Effector CD8-positive, alpha-beta T cell (primary cell): Measurements from ENCODE around the gene KRTAP1-1.
"Not testable (repeated sequence)": the region's sequence is repeated elsewhere in the genome, so short reads cannot be mapped to it uniquely, and the experiment has no call there.

Experiments used
- DNase-seq: peaks from one replicate; lab custom pipeline; 2025; lab: John Stamatoyannopoulos, UW
- total RNA-seq, 4 experiments: gene quantifications; one replicate each; lab custom pipeline; 2026; lab: John Stamatoyannopoulos, UW

KRTAP1-1 gene
- 0 reads per million in 4 experiments for total RNA-seq

GRCh38 chr17:41040783-41041571, at the start of gene KRTAP1-1:
KRTAP1-1 (minus strand) TSS chr17:41041450; CDS start chr17:41041397, 53 bp downstream.
- DNase-seq, result not testable (repeated sequence)

- not testable (repeated sequence) for DNase-seq
Measured at GRCh38 chr17:41088760-41089352, 47.6 kb upstream of the KRTAP1-1 start.

DNA sequence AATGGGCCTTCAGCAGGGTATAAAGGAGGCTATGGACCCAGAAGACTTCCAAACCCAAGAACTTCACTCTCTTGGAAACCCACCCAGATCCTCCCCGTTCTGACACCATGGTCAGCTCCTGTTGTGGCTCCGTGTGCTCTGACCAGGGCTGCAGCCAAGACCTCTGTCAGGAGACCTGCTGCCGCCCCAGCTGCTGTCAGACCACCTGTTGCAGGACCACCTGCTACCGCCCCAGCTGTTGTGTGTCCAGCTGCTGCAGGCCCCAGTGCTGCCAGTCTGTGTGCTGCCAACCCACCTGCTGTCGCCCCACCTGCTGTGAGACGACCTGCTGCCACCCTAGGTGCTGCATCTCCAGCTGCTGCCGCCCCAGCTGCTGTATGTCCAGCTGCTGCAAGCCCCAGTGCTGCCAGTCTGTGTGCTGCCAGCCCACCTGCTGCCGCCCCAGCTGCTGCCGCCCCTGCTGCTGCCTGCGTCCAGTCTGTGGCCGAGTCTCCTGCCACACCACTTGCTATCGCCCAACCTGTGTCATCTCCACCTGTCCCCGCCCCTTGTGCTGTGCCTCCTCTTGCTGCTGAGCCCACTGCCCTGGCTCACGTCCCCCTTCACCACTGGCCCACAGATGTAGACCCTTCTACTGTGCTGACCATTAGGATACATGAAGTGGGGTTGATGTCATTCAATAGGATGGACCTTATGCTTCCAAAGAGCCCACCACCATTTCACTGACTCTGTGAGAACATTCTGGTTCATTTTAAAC, 43.0 kb upstream of the KRTAP1-1 start, which contains the start of gene KRTAP4-7:
KRTAP4-7 (plus strand) TSS at position 51 of the 757 bp plus-strand sequence; CDS start at position 108, 57 bp downstream.
- not testable (repeated sequence) for DNase-seq

DNA sequence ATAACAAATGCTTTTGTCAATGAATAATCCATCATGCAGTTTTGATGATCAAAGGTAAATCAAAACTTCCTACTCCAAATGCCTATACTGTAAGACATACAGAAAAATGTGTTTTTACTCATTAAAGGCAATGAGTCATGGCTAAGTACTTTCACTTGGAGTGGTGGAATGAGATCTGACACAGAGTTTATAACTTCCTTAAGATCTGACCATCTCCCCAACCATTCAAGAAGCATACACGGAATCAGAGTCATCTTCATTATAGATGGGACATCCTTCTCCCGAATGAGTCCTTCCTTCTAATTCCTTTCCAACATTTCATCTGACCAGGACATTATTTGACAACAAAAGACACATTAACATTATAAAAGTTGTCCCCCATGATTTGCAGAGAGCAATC, 42.2 kb upstream of the KRTAP1-1 start:
- not testable (repeated sequence) for DNase-seq

- DNase-seq, result no peak
Measured at GRCh38 chr17:41082626-41083025, 41.4 kb upstream of the KRTAP1-1 start.

DNA sequence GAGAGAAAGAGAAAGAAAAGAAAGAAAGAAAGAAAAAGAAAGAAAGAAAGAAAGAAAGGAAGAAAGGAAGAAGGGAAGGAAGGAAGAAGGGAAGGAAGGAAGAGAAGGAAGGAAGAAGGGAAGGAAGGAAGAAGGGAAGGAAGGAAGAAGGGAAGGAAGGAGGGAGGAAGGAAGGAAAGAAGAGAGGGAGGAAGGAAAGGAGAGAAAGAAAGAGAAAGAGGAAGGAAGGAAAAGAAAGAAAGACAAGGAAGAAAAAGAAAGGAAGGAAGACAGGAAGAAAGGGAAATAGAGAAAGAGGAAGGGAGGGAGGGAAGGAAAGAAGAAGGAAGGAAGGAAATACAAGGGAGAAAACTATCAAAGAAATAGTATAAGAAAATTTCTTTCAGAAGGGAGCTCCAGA, 35.5 kb upstream of the KRTAP1-1 start:
- no peak for DNase-seq

DNA sequence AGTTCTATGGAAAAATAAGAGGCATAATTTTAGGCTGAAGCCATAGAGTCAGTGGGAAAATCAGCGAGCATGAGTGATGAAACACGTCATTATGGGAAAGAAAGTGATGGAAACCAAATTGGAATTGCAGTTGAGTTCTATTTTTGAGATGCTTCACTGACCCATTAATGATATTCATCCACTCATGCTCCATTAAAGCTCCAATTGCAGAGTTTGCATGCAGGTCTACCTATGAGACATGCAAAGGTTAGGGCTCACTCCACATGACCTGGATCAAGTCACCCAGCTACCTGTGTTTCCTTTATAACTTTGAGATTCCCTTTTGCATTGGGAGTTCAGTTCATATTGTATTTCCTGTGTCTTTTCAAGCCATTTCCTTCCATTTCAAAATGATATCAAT, 32.4 kb upstream of the KRTAP1-1 start:
- DNase-seq, result no peak

- DNase-seq, result no peak
Measured at GRCh38 chr17:41071606-41072360, 30.5 kb upstream of the KRTAP1-1 start.

DNA sequence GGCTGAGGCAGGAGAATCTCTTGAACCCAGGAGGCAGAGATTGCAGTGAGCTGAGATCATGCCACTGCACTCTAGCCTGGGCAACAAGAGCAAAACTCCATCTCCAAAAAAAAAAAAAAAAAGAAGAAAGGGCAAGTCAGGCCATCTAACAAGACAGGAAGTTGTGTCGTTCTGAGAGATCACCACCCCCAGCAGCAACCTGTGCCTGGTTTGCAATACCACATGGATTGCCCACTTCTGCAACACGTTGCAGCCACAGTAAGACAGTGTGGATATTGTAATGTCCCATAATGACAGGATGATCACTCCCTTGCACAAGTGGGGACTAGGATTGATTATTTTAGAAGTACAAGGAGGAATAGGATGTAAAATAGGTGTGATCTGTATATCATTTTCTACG, 27.8 kb upstream of the KRTAP1-1 start:
- DNase-seq, result no peak

GRCh38 chr17:41067281-41067680, 26.0 kb upstream of the KRTAP1-1 start:
- DNase-seq, result no peak

DNA sequence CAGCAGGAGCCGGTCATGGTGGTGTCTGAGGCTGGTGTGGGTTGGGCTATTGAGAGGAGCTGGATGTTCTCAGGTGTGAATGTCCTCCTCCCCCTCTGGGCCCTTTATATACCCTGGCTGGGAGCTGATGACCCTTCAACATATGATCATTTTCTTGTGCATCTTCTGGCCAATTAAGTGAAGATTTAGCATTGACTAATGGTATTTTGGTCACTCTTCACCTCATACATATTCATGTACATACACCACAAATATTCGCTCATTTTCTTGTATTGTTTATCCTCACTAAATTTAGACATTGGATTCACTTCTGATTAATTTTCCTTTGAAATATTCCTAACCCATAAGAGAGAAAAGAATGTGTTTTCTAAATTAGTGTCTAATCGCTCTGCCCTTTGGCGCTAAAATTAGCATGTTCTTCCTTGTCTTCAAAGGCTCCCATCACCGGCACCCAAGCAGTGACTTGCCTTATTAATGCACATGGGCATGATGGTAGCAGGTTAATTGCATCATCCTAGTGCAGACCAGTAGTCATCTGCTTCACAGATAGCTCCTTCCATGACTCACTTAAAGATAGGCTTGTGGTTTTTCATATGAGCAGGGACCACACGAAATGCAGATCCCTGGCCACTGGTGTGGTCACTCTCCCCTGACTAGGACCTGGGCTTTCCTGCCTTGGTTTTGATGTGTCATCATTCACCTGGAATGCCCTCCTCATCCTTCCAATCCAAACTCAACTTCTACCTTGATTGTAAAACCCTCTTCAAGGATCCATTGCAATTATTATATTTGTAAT, 24.8 kb upstream of the KRTAP1-1 start, which contains the start of gene KRTAP2-4:
KRTAP2-4 (minus strand) TSS at position 51 of the 796 bp plus-strand sequence; CDS start at position 17, 34 bp downstream.
- DNase-seq, result no peak

DNA sequence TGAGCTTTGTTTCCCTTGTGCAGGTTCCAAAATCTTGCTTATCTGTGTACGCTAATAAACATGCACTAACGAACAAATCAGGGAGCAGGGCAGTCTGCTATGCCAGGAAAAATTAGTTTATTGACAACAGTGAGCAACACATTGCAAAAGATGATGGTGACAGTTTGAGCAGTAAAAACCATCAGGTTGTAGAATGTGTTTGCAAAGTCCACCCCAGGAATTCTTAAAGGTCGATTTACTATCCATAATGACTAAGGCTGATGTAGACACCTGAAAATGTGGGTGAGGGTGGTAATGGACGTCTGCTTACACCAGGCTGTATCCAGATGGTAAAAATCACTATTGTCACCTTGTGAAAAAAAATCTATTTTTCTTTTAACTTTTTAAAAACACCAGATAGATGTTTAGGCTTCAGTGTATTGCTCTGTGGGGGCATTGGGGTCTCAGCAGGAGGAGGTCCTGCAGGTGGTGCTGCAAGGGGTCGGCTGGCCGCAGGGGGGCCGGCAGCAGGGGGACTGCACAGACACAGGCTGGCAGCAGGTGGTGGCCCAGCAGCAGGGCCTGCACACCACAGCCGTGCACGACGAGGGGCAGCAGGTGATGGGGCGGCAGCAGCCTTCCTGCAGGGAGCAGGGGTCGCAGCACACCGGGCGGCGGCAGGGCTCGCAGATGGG, 23.9 kb upstream of the KRTAP1-1 start:
- not testable (repeated sequence) for DNase-seq

- DNase-seq, result no peak
Measured at GRCh38 chr17:41064301-41064700, 23.1 kb upstream of the KRTAP1-1 start.

GRCh38 chr17:41063449-41063848, 22.2 kb upstream of the KRTAP1-1 start:
- no peak for DNase-seq

DNA sequence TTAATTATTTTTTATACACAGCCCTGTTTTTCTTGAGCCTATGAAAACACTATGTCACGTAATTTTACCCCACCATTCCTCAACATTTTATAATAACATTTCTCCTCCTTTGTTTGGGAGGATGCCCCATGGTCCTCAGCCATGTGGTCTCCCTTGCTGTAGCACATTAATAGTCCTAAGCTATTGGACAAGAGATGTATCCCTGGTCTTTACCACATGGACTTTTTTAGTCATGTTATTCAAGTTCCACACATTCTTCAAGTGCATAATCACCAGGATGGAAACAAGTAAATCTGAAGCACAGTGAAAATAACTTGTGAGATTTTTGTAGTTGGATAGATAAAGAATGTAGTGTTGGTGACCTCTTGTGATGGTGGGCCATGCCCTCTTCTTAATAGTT, 20.7 kb upstream of the KRTAP1-1 start:
- DNase-seq, result no peak

DNA sequence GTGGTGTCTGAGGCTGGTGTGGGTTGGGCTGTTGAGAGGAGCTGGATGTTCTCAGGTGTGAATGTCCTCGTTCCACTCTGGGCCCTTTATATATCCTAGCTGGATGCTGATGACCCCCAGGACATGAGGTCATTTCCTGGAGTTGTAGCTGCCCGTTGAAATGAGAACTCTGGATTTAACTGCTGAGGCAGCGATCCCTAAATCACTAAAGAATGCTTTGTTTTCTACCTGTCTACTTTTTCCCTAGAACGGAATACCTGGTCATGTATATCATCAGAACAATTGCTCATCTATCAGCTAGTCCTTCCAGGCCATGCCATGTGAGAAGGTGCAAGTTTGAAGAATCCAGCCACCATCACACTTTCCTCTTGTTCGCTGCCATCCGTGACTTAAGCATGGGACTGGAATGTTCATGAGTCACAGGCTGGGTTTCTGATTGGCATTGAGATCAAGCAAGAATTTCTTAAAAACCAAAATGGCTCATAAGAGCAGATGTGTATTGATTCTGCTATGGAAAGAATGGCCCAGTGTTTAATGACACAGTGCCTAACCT, 18.9 kb upstream of the KRTAP1-1 start, which contains the start of gene KRTAP2-3:
KRTAP2-3 (minus strand) TSS at position 63 of the 553 bp plus-strand sequence. CDS start 64 bp downstream, outside the sequence.
- DNase-seq, result no peak

DNA sequence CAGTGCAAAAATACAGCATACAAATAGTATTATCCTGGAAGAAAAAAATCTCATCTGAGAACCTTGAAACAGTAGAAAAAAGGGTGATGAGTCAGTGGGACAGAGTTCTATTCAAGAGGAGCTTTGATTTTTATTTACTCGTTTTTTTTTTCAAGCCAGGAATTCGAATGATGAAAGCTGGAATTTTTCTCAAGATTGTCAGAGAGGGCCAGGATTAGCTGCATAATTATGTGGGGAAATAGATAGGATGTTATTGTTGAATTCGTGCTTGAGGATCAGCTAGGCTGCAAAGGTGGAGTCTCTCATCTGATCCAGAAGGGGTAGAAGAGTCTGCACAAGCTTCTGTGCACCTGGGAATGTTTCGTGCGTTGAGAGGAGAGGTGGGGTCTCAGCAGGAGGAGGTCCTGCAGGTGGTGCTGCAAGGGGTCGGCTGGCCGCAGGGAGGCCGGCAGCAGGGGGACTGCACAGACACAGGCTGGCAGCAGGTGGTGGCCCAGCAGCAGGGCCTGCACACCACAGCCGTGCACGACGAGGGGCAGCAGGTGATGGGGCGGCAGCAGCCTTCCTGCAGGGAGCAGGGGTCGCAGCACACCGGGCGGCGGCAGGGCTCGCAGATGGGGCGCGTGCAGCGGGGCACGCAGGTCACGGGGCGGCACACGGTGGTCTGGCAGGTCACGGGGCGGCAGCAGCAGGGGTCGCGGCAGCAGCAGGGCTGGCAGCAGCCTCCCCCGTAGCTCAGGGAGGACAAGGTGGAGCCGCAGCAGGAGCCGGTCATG, 18.2 kb upstream of the KRTAP1-1 start:
- DNase-seq, result not testable (repeated sequence)

DNA sequence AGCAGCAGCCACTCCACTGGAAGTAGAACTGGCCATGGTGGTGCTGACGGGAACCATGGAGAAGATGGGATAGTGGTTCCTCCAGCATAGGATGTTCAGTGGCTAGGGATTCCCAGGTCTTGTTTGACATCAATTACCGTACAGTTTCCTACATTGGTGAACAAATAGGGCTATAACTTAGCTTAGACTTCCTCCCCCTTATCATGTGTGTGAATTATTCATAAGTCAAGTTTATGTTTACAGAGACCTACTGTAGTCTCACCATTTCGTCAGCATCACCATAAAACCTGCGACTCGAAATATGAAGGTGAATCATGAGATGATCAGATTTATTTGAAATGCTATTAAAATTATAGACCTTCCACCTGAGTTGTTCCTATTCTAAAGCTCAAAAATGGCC, 17.5 kb upstream of the KRTAP1-1 start:
- DNase-seq, result no peak

GRCh38 chr17:41057547-41057946, 16.3 kb upstream of the KRTAP1-1 start:
- DNase-seq, result no peak
